GM12891 (cell line): ENCODE data around the gene CCDC92.

Source experiments
- POLR2A ChIP-seq: IDR thresholded peaks from 2 replicates; pipeline ENCODE4 v1.6.1; 2011; ENCODE audit warnings: low read depth, low read length, control low read depth
- POLR2AphosphoS5 ChIP-seq: IDR thresholded peaks from 2 replicates; pipeline ENCODE4 v1.6.1; 2011; ENCODE audit warnings: low read depth, low read length, control low read depth

- TF ChIP-seq POLR2AphosphoS5 = no peak
- no peak for TF ChIP-seq POLR2A
Observed at GRCh38 chr12:123957196-123957595, 15.4 kb downstream of the CCDC92 start.
